Amygdala (tissue), 56 donors: ENCODE data around the gene PIP5K1A.

ENCODE experiments used
- DNase-seq, 56 donors: peaks; one replicate each; lab custom pipeline; 2025; lab: John Stamatoyannopoulos, UW

The PIP5K1A gene

DNA sequence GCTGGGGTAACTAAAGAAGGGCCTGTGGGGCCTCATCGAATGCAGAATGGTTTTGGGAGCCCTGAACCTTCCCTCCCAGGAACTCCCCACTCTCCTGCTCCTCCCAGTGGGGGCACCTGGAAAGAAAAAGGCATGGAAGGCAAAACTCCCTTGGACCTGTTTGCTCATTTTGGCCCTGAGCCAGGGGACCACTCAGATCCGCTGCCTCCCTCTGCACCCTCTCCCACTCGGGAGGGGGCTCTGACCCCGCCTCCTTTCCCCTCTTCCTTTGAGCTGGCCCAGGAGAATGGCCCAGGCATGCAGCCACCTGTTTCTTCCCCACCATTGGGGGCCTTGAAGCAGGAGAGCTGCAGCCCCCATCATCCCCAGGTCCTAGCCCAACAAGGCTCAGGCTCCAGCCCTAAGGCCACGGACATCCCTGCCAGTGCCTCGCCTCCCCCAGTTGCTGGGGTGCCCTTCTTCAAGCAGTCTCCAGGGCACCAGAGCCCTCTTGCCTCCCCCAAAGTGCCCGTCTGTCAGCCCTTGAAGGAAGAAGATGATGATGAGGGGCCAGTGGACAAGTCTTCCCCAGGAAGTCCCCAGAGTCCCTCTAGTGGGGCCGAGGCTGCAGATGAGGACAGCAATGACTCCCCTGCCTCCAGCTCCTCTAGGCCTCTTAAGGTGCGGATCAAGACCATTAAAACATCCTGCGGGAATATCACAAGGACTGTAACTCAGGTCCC lies 88.4 kb downstream of the PIP5K1A start:
- DNase-seq: peak in 1 of 56 donors; percentile 29

DNA sequence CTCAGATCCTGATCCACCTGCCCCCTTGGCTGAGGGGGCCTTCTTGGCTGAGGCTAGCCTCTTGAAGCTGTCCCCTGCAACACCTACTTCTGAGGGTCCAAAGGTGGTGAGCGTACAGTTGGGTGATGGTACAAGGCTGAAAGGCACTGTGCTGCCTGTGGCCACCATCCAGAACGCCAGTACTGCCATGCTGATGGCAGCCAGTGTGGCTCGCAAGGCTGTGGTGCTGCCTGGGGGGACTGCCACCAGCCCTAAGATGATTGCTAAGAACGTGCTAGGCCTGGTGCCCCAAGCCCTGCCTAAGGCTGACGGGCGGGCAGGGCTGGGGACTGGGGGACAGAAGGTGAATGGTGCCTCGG lies 89.0 kb downstream of the PIP5K1A start:
- no peak for DNase-seq

DNA sequence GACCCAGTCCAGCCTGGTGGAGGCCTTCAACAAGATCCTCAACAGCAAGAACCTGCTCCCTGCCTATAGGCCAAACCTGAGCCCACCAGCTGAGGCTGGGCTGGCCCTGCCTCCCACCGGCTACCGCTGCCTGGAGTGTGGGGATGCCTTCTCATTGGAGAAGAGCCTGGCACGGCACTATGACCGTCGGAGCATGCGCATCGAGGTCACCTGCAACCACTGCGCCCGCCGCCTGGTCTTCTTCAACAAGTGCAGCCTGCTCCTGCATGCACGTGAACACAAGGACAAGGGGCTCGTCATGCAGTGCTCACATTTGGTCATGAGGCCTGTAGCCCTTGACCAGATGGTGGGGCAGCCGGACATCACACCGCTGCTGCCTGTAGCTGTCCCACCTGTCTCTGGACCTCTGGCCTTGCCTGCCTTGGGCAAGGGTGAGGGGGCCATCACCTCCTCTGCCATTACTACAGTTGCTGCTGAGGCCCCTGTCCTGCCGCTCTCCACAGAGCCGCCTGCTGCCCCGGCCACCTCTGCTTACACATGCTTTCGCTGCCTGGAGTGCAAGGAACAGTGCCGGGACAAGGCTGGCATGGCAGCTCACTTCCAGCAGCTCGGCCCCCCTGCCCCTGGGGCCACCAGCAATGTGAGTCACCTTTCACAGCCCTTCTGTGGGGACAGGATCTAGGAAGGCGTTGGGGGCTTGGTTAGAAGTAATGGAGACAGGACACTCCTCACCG lies 89.6 kb downstream of the PIP5K1A start:
- no peak for DNase-seq

DNA sequence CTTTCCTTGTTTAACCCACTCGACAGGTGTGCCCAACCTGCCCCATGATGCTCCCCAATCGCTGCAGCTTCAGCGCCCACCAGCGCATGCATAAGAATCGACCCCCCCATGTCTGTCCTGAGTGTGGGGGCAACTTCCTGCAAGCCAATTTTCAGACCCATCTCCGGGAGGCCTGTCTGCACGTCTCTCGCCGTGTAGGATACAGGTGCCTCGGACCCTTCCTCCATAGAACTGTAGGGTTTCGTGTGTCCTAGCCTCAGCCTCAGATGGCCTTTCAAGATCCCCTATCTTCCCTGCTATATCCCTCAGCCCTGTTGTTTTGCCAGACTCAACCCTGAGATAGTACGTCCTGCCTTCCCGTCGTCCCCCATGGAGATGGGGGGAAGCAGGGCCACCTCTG lies 90.2 kb downstream of the PIP5K1A start:
- DNase-seq: no peak

DNA sequence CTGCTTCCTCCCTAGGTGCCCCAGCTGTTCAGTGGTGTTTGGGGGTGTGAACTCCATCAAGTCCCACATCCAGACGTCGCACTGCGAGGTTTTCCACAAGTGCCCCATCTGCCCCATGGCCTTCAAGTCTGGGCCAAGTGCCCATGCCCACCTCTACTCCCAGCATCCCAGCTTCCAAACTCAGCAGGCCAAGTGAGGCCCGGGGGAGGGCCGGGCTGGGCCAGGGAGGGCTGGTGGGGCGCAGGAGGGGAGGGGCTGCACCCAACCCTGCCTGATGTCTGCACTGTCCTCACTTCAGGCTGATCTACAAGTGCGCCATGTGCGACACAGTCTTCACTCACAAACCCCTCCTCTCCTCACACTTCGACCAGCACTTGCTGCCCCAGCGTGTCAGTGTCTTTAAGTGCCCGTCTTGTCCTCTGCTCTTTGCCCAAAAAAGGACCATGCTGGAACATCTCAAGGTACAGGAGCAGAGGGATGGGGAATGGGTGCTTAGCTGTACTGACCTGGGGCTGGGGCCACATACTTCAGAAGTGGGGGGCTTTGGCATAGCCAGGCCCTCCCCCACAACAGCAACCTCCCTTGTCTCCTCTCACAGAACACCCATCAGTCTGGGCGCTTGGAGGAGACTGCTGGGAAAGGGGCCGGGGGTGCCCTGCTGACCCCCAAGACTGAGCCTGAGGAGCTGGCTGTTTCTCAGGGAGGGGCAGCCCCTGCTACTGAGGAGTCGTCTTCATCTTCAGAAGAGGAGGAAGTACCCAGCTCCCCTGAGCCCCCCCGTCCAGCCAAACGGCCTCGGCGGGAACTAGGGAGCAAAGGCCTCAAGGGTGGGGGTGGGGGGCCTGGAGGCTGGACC lies 91.0 kb downstream of the PIP5K1A start:
- no peak for DNase-seq

DNA sequence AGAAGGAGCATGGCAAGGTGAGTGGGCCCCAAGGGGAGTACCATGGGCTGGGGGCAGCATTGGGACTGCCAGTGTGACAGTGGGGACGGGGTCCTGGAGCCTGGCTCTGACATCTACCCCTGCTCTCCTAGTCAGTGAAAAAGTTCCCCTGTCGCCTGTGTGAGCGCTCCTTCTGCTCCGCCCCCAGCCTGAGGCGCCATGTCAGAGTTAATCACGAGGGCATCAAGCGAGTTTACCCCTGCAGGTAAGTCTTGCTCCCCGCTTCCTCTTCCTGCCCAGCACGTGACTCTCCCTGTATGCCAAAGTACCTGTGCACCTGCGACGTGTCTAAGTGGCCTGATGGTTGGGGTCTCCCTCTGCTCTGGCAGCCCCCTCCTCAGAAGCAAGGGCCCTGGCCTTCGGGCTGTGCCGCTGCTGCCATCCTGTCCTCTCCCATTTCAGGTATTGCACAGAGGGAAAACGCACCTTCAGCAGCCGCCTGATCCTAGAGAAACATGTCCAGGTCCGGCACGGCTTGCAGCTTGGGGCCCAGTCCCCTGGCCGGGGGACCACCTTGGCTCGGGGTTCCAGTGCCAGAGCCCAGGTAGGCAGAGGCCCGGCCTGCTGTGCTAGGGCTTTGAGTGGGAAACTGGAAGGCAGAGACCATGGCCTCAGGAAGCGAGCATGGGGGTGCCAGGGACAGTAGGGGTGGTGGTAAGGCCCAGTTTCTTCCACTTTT lies 91.8 kb downstream of the PIP5K1A start:
- DNase-seq: no peak

DNA sequence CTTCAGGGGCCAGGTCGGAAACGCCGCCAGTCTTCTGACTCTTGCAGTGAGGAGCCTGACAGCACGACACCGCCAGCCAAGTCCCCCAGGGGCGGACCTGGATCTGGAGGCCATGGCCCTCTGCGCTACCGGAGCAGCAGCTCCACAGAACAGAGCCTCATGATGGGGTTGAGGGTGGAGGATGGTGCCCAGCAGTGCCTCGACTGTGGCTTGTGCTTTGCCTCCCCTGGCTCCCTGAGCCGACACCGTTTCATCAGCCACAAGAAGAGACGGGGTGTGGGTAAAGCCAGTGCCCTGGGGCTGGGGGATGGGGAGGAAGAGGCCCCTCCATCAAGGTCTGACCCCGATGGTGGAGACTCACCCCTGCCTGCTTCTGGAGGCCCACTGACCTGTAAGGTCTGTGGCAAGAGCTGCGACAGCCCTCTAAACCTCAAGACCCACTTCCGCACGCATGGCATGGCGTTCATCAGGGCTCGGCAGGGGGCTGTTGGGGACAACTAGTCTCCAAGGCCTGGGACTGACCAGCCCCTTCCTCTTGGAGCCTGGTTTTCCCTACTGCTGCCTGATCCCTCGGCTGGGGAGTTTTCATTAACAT lies 92.5 kb downstream of the PIP5K1A start:
- DNase-seq: no peak

DNA sequence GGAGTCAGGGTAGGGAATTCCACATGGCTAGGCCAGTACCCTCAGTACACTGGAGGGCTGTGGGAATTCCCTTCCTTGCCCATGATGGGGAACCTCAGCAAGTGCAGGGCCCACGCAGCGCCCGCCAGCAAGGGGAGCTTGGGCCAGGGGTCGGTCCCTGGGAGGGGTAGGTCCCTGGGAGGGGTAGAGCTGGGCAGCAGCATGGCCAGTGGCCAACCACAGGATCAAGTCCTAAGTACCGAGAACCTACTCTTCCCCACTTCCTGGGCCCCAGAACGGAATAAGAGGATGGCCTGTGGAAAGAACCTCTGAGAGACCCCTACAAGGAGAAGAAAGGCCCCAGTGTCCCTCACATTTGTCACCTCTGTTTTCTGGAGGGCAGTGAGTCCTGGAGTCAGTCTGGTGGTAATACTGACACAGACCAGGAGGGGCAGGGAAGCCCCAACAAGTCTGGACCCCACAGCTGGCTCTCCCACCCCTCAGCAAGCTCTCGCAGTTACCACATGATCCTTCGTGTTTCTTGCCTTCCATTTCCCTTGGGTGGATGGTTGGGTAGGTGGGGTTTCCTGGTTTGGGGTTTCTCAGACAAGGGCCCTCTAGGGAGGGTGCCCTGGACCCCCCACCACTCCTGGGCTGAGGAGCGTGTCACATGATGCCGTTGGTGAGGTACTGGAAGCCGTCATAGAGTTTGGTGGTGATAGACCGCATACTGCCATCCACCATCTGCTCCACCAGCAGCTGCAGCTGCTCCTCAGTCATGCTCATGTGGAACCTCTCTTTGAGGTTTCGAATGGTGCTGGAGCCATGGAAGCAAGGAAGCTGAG lies 94.1 kb downstream of the PIP5K1A start:
- peak in 1 of 56 donors; percentile 12 for DNase-seq

DNA sequence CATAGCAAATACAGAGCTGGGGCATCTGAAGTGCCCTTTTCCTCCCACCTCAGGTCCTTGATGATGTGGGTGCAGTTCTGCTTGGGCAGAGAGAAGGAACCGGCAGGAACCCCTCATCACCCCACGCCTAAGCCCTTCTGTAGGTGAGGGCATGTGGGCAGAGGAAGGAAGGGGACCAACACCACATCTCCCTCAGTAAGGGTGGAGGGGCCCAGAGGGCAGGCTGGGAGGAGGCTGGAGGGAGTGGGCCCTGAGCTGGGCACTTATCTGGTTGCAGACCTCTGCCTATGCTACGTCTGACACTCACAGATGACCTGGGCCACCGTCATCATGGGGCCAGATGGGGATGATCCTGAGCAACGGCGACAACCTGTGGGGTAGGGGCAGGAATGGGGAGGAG lies 94.7 kb downstream of the PIP5K1A start:
- no peak for DNase-seq

DNA sequence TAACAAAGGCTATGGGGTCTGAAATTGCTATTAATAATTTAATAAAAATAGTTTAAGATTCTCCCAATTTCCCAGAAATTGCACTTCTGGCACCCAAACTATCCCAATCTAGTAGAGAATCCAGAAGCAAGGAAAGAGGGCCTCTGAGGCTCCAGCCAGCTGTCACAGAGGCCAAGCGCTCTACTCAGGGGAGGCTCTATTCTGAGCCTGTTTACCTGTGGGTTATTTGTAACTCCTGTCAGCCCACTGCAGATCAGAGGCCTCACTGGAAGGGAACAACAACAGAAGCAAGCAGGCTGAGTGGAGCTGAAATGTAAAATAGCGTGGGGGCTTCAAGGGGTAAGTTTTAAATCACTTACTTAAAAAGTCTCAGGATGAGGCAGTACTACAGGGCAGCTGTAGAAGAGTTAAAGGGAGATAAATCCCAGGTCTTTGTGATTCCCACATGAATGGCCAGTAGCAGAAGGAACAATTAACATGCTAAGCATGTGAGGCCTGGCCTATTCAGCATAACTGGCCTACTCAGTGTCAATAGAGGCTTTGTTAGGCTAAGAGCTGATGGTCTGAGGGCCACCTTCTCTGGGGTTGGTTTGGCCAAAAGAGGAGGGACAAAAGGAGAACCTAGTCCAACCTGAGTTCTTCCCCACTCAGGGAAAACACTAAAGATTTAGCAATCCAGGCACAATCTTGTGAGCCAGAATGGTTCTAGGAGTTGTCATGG lies 96.5 kb downstream of the PIP5K1A start:
- DNase-seq: peak in 37 of 56 donors; percentile 9 to 84 (median 43)
